Eye (tissue), 1 donor: ENCODE measurements around the gene ARID1B.
A peak's percentile ranks its signal among the peaks of the same experiment; 100 is the strongest.

Source experiments
- DNase-seq: peaks from one replicate; pipeline ENCODE4 v3.0.0-alpha.2; 2015

ARID1B gene

DNA sequence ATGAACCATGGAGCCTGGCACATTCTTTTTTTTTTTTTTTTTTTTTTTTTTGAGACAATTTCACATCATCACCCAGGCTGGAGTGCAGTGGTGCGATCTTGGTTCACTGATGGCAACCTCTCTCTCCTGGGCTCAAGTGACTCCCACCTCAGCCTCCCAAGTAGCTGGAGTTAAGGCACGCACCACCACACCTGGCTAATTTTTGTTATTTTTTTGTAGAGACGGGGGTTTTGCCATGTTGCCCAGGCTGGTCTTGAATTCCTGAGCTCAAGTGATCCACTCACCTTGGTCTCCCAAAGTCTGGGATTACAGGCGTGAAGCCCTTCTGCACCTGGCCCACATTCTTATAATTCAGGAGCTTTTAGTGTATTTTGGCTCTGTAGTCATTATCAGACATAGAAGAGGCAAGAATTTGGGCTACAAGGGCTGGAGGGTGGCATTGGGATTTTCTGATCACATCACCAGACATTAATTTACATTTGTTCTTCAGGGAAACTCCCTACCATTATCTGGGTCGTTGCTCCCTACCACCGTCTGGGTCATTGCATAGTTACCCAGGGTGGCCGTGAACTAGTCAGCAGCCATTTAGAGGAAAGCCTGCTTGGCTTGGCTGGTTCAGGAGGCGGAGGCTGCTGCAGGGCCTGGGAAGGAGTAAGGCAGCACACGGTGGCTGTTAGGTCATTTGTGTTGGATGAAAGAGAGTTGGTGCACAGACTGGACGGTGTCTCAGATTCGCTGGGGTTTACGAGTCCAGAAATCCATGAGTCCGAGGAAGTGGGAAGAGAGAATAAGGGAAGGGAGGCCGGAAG is 17.6 kb downstream of the ARID1B start:
- peak; percentile 31 for DNase-seq

DNA sequence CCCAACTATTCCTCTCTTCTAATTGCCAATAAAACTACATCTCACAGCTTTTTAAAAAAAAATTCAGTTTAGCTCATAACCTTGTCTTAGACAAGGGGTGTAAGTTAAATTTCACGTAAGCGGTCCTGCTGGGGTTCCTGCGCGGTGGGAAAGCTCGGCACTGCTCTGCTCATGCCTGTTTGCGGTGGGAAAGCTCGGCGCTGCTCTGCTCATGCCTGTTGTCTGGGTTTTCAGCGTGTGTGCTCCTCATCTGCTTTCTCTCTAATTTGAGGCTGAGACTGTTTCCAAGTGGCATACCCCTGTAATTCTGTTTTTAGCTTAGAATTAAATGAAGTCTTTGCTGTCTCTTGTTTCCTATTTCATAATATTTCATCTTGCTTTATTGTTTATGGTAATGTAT is 18.6 kb downstream of the ARID1B start:
- DNase-seq, result no peak

DNA sequence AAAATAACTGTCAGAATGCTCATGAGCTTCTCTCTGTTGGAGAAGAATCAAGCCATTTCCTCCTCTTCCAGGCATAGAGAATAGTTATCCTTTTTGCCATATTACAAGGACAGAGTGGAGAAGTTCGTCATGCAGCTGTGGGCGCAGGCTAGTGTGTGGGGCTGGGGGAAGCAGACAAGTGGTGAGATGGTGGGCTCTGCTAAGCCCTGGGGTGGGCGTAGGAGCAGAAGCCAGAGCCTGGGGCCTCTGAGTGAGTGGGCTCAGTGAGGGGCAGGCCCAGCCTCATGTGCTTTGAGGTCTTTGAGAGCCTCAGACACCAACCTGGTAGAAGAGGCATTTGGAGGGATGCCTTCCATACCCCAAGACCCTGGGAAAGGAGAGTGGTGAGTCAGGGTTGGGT is 19.4 kb downstream of the ARID1B start:
- DNase-seq, result no peak

DNA sequence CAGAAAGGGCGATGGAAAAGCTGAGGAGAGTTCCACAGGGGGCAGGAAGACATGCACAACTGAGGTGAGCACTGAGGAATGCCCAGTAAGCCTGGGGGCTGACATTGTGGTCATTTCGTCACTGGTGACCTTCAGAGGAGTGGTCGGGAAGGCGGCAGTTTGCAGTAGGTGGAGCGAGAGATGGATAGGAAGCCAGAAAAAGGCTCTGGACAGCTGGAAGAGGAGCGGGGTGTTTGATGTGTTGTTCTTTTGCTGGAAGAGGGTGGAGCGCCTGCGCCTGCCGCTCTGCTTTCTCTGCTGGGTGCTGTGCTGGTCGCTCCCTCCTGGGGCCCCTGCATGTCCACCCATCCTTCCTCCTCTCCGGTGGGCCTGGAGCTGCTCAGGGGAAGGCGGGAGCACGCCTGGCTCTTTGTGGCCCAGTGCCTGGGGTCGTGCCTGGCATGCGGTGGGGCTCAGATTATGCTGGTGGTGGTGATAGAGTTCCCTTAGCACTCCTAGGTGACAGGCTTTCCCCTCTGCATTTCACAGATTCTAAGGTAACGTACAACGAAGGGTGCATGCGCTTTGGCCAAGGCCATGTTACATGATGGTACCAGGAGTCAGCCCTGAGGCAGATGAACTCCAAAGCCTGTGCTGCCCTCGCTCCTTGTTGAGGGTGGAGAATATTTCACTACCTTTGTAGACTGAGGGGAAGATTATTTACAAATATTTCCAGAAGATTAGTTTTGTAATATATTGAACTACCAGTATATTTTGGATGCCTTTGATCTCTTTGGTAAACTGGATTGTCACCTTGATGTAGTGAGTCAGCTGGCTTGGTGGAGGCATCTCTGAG is 20.9 kb downstream of the ARID1B start:
- no peak for DNase-seq

DNA sequence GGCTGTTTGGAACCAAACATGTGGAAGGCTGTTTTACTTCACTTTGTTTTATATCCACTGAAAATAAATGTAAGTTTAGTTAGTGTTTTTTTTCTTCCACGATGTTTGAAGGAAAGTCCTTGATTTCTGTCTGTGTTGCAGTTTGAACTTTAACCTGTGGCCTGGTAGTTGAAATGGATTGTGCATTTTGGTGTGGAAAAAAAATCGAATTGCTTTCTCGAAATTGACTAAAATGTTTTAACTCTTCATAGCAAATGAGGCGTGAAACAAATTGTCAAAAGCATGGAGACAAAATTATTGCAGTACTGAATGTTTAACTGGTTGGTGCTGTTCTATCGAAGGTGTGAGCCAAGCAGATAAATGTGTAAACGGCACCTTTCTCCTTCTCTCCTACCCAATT is 24.5 kb downstream of the ARID1B start:
- no peak for DNase-seq

DNA sequence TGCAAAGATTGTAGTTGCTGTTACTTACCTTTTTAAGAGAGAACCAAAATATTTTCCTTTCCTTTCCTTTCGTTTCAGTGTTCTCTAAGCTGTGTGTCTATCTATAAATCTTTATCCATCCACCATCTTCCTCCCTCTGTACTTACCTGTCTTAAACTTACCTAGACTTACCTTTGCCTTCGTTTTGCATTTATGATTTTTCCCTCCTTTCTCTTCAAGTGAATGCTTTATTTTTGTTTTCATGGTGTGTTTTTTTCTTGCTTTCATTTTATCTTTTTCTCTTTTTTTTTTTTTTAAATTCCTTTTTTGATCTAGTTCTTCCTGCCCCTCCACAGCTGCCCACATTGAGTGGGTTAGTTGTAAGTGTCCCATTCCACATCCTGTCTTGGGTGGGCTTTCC is 26.2 kb downstream of the ARID1B start:
- DNase-seq, result no peak

DNA sequence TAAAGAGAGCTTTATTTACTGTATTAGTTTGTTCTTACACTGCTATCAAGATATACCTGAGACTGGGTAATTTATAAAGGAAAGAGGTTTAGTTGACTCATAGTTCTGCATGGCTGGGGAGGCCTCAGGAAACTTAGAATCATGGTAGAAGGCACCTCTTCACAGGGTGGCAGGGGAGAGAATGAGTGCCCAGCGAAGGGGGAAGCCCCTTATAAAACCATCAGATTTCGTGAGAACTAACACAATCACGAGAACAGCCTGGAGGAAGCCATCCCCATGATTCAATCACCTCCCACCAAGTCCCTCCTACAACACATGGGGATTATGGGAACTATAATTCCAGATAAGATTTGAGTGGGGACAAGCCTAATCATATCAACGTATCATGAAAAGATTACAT is 27.2 kb downstream of the ARID1B start:
- no peak for DNase-seq

DNA sequence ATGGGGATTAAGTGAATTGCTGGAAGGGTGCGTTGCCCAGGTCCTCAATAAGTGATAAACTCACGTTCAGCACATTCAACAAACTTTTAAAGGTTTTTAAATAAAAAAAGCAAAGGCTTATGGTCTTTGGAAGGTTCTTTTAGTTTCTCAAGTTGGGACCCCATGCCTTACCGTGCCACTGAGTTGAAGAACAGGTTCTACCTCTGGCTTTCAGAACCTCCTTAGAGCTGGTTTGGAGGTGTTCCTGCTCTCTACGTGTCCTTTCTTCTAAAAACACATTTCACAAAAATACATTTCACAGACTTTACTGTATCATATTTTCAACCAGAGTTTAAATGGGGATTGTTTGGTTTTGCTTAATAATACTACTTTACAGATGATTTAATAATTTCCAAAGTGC is 29.0 kb downstream of the ARID1B start:
- DNase-seq, result no peak

DNA sequence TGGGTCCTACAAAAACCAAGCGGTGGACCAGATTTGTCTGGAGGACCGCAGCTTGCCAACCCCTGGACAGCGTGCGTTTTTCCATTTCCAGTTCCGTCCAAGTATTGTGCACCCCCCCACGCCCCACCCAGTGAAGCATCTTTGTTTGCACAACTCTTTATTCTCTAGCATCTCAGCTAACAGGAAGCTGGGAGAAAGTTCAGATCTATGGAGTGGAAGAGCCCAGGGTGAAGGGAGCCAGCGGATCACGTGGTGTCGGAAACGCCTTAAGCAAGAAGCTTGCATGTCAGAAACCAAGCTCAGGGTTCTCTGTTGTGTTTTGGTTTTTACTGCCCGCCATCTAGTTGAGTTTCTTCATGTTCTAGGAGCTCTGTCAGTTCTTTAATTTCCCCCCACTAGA is 29.9 kb downstream of the ARID1B start:
- no peak for DNase-seq

DNA sequence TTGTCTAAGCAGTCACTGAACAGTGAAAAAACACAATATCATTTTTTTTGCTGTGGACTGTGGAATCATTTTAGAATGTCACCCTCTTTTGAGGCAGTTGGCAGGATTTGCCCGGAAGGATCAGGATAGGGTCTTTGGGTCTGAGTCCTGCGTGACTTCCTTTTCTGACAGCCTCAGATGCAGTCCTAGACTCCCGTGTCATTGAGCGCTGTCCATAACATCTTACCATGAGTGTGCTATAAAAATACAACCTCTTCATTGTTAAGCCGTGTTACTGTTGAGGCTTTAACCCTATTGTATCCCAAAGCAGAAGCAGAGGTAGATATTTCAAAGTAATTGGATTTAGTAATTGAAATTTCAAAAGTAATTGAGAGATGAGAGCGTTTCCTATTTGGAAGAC is 30.6 kb downstream of the ARID1B start:
- DNase-seq, result no peak

DNA sequence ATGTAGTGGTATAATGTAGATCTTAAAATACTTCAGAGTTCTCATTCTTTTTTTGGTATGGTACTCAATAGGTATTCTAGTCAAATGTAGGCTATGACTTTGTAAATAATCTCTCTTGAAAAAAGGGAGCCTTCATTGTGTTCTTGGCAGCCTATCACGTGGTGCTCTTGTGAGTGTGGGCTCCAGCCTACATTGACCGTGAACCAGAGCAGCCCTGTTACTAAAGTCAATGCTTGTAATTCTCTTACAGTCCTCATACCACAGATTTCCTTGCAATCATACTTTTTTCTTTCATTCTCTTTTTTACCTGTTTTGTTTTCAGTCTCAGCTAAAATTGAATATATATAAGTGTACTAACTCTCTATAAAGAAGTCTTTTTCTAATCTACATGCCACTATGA is 31.1 kb downstream of the ARID1B start:
- peak; percentile 60 for DNase-seq

DNA sequence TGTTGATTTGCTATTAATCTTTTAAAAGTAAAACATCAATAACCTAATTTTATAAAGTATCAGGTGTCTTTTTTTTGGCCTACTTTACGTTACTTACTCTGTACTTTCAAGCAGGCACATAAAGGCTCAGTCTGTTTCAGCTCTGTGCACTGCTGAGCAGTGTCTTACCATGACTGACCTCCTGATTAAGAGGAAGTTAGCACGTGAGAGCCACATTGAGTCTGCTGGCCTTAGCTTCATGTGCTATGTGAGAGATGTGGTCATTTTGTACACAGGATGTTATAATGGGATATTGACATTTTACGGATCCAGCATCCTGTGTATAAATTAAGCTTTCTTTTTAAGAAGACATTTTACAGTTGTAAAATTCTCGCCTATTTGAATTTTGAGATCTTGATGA is 31.9 kb downstream of the ARID1B start:
- DNase-seq, result peak; percentile 35

DNA sequence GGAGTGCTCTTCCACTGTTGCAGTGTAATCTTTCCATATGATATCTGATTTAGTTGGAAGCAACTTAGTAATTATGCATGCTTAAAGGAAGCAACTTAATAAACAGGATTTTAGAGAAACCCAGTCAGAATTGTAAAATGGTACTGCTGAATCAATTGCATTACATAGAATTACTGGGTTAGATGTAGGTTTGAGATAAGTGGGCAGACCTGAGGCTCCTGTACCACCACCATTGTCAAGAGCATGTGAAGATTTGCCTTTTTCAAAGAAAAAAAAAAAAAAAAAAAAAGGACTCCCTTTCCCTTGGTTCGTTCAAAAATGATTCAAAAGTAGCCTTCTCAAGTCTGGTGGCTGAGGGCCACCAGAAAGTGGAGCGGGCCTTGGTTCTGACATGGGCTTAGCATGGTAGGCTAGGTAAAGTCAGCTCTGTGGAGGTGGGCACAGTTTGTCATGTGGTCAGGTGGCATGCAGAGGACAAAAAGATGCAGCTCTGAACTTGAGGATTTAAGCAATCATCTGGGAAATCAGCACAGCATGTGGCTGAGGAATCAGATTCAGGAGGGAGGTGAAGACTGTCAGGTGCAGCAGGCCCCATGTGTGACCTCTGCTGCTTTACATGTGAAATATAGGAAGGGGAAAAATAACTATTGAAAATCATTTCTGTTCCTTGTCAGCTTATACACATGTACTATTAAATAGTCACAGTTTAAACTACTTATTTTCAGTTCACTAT is 32.4 kb downstream of the ARID1B start:
- no peak for DNase-seq

DNA sequence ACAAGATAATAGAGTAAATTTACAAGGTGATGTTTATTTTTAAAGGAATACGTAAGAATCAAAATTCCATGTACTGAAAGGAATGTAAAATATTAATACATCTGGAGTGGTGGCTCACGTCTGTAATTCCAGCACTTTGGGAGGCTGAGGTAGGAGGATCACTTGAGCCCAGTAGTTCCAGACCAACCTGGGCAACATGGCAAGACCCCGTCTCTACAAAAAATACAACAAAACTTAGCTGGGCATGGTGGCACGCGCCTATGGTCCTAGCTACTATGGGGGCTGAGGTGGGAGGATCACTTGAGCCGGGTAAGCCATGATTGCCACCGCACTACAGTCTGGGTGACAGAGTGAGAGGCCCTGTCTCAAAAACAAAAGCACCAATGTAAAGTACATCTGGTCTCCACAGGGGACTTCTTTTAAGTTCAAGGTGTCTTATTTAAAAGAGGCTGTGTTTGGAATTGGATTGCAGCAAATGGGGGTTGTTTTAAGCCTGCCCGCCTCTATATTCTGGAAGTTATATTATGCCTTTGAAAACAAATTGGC is 36.9 kb downstream of the ARID1B start:
- no peak for DNase-seq

DNA sequence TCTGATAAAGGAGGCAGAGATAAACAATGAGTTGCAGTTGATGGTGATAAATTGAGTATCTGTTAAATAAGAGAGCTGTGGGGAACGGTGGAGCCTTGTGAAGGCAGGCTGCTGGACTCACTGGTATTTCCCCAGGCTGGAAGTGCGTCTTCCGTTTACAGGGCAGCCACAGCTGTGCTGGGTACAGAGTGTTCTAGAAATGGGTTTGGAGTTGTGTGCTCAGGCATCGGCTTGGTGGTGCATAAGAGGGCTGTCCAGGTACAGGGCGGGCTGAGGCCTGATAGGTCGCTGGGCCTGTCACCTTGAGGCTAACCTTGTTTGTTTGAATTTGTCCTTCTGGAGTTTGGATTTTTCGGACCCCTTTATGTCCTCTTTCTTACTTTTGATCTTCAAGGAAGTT is 39.3 kb downstream of the ARID1B start:
- DNase-seq, result no peak

DNA sequence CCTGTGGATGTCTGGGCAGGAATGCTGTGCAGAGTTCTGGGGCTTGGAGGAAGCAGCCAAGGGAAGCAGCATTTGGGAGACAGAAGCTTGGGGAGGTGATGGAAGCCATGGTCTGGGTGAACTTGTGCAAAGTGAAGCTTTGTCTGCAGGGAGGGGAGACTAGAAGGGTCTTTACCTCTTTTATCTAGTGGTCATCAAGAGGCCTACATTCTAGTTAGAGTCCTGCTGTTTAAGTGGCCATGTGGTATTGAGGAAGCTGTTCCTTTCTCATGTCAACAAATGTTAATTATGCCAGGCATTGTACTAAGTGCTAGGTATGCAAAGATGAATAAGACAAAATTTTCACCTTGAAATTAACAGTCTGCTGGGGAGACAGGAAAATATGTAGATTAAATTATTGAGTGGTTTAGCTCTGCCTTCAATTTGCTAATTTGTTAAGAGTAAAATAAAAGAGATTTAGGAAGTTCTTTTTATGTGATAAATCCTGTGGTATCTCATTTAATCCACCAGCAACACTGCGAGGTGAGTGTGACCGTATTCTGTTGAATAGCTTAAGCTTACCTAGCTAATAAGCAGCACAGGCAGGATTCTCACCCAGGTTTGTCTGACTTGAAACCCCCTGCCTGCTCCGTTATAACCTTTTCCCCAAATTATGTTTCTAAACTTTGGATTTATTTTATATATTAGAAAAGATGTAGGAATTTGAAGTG is 43.1 kb downstream of the ARID1B start:
- DNase-seq, result no peak

DNA sequence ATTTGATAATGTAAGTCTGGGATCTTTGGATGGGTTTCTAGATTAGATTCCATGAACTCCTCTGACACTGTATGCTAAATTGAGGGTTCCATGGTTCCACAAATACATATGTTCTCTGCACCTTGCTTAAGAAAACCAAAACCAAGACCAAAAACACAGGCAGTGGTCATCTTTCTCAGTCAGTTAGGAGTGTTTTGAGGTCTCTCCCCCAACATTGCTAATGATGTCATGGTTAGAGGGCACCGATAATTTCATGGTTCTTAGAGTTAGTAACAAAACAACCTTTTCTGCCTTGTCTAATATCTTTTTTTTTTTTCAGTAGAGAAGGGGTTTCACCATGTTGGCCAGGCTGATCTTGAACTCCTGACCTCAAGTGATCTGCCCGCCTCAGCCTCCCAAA is 44.5 kb downstream of the ARID1B start:
- no peak for DNase-seq

DNA sequence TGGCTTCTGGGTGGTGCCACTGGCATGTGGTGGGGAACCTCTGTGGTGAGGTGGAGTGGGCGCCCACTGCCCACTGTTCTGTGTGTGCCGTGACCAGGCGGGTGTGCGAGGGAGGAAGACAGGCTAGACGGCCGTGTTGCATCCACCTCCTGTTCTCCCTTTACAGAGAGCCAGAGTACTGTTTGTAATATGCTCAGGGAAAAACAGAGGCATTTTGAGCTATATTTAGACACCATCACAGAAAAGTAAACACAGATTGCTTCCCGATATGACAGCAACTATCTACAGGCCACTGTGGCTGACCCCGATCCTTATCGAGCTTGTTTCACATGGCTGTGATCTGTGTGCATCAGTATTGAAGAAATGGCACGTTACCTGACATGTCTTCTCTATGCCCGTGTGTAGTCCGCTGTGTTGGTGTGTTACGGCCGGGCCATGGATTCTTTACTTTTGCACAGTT is 45.6 kb downstream of the ARID1B start:
- DNase-seq, result no peak

DNA sequence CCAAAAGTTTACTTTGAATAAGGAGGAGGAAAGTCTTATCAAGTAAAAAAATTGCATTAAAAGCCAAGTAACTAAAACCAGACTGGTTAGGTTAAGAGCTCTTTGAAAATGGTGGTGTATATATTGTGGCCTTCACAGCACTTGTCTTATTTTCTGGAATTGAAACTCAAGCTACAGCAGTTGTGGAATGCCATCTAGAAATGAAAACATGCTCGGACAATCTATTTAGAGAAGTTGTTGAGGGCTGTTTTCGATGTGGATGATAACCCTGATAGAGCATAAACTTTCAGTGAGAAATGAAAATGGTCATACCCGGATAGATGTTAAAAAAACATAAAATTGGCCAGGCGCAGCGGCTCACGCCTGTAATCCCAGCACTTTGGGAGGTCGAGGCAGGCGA is 47.0 kb downstream of the ARID1B start:
- no peak for DNase-seq

DNA sequence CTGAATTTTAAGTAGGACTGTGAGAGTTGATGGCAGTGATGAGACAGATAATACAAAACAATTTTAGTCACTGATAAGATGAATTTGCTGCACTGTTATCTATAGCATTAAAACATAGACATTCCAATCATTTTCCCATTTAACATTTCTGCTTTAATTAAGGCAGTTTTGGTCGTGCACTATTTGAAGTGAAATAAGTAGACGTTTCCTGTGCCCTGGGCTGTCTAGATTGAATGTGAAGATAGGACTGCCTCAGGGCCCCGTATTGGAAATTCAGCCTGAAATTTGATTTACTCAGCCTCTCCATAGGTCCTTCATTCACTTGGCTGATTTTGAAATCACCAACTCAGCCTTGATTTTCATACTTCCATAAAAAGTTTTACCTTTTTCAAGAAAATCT is 48.3 kb downstream of the ARID1B start:
- DNase-seq, result no peak

DNA sequence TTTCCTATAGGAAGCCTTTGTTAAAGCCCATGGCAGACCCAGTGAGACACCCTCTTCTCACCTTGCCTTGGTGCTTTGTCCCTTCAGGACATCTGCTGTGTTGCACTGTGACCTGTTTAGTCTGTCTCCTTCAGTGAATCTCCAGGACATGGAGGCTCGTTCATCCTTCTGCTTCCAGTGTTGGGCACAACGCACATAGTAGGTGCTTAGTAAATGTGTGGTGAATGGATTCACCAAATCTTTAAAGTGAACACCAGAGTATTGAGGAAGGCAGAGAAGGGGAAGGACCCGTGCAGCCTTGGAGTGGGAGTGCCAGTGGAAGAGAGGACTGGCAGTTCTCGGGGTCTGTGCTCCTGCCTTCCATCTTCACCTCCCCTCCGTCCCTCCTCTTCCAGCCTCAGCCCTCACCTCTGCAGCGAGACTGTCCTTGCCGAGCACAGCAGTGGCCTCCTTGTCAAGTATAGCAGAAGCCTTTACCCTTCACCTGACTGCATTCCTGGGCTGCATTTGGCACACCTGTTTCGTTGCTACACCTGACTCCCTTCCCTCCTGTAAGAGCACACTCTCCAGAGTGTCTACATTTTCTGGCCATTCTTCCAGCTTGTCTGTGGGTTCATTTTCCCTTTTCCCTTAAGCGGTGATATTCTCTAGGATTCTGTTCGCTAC is 49.2 kb downstream of the ARID1B start:
- no peak for DNase-seq

DNA sequence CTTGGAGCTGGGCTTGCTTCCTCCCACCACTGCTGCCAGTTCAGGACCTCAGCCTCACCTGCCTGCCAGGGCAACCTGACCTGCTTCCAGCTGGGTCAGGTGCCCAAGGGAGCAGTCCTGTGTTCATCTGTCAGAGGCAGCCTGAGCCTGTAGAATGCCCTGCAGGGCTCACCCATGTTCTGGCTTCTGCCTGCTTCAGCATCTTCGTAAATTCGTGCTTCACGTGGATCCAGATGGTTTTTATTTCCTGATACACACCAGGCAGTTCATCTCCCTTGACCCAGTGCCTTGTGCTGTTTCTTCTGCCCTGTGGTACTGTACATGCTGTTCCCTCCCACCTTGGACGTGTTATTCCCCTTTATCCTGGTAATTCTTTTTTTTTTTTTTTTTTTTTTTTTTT is 50.2 kb downstream of the ARID1B start:
- no peak for DNase-seq
